ENCODE results near the gene BOLA1.

Gene BOLA1

DNA sequence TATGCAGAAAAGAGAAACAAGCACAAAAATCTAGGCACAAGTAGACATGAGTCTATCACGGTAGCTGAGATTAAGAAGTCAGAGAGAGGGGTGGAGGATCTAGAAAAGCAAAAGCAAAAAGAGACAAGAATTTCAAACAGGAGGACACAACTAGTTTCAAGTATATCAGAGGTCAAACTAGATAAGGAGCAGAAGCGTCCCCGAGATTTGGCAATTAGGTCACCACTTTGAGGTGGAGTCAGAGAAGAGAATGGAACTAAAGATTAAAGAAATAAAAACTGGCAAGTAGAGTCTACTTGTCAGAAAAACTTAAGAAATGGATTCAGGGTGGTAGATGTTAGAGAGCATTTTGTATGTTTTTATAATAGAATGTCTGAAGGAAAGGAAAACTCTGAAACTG, 26.0 kb downstream of the BOLA1 start:
- H3K18ac ChIP-seq (ENCODE audit: low read length): no peak overlapping the region
- H3K9ac ChIP-seq (ENCODE audit: low read depth, low read length, poor library complexity): no peak overlapping the region
- DNase-seq (ENCODE audit: low spot score): no peak
- H3K4me3 ChIP-seq (ENCODE audit: low read length in 2 of 2): no peak overlapping the region
- H3K4me1 ChIP-seq (ENCODE audit: control insufficient read depth in 2 of 2, insufficient read depth in 1 of 2, low read depth in 1 of 2, low read length in 2 of 2): peaks cover 8% of the 10 kb centered on the region in 2 donors
- H2AFZ ChIP-seq (ENCODE audit: low read length): no peak overlapping the region
- H3K23ac ChIP-seq (ENCODE audit: low read depth, low read length, poor library complexity): no peak overlapping the region
- no peak overlapping the region for H4K8ac ChIP-seq (ENCODE audit: low read depth, low read length)
- no peak overlapping the region for H3K4ac ChIP-seq (ENCODE audit: low read length)
- H3K9me3 ChIP-seq (replicated peaks in 1 of 2; ENCODE audit: control insufficient read depth in 2 of 2, insufficient read depth in 1 of 2, low read depth in 1 of 2, low read length in 2 of 2): no peaks in the 10 kb centered on the region
- no peaks in the 10 kb centered on the region for H3K27me3 ChIP-seq (ENCODE audit: control insufficient read depth in 3 of 3, insufficient read depth in 3 of 3, low read depth in 1 of 3, low read length in 3 of 3)
- no peak overlapping the region for H2BK12ac ChIP-seq (ENCODE audit: low read length)
- no peak overlapping the region for H4K91ac ChIP-seq (ENCODE audit: low read depth, low read length, poor library complexity)
- peaks cover 5% of the 10 kb centered on the region for H3K79me1 ChIP-seq (ENCODE audit: low read depth, low read length)
- no peak overlapping the region for H2BK15ac ChIP-seq (ENCODE audit: low read length)
- H3K36me3 ChIP-seq (replicated peaks in 1 of 2; ENCODE audit: control insufficient read depth in 2 of 2, insufficient read depth in 2 of 2, low read length in 2 of 2): peaks cover 27 to 53% of the 10 kb centered on the region in 2 donors
- H2AK5ac ChIP-seq (ENCODE audit: low read depth, low read length): no peak overlapping the region
- no peak overlapping the region for H3K4me2 ChIP-seq (ENCODE audit: insufficient read depth, low read length, poor library complexity, severe bottlenecking)
- no peak overlapping the region for H2BK120ac ChIP-seq (ENCODE audit: low read depth, low read length)
- H3K27ac ChIP-seq (replicated peaks; ENCODE audit: low read length): no peak overlapping the region
- no CpG with 5 or more reads among the region's 3 CpGs for WGBS, 2 donors (ENCODE audit: extremely low coverage in 2 of 2, insufficient read length in 2 of 2, insufficient replicate concordance in 1 of 2)
- no peak overlapping the region for H2BK5ac ChIP-seq (ENCODE audit: low read length)
- H3K14ac ChIP-seq (ENCODE audit: low read length): no peak overlapping the region

DNA sequence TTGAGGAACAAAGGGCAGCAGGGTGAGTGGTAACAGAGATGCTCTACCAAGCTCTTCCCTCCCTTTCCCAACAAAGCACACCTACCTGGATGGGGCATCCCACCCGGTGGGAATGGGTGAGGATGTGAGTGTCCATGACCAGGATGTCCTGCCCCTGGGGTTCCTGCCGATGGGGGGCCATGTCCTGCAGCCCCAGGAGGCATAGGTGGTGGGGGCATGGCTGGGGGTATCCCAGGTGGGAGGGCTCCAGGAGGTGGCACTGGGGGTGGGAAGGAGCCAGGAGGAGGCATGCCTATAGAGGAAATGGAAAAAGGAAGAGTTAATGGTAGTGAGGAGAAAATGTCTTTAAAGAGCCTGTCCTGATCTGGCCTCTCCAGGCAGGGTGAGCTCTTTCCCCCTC, 26.4 kb downstream of the BOLA1 start:
- Histone ChIP-seq H3K23ac (ENCODE audit: low read depth, low read length, poor library complexity) (no peak overlapping the region), H3K4me3 (ENCODE audit: low read length in 2 of 2) (peak overlapping the region in 1 of 2 donors; percentile 88), H2BK120ac (ENCODE audit: low read depth, low read length) (no peak overlapping the region), H3K4me1 (ENCODE audit: control insufficient read depth in 2 of 2, insufficient read depth in 1 of 2, low read depth in 1 of 2, low read length in 2 of 2) (peaks cover 8% of the 10 kb centered on the region in 2 donors), H3K27me3 (ENCODE audit: control insufficient read depth in 3 of 3, insufficient read depth in 3 of 3, low read depth in 1 of 3, low read length in 3 of 3) (no peaks in the 10 kb centered on the region), H3K79me1 (ENCODE audit: low read depth, low read length) (peaks cover 5% of the 10 kb centered on the region), H3K14ac (ENCODE audit: low read length) (no peak overlapping the region), H3K9me3 (replicated peaks in 1 of 2; ENCODE audit: control insufficient read depth in 2 of 2, insufficient read depth in 1 of 2, low read depth in 1 of 2, low read length in 2 of 2) (no peaks in the 10 kb centered on the region), H2BK15ac (ENCODE audit: low read length) (no peak overlapping the region), H3K4me2 (ENCODE audit: insufficient read depth, low read length, poor library complexity, severe bottlenecking) (no peak overlapping the region), H2AFZ (ENCODE audit: low read length) (no peak overlapping the region), H3K9ac (ENCODE audit: low read depth, low read length, poor library complexity) (no peak overlapping the region), H2BK5ac (ENCODE audit: low read length) (no peak overlapping the region), H3K27ac (replicated peaks; ENCODE audit: low read length) (no peak overlapping the region), H2BK12ac (ENCODE audit: low read length) (no peak overlapping the region), H3K36me3 (replicated peaks in 1 of 2; ENCODE audit: control insufficient read depth in 2 of 2, insufficient read depth in 2 of 2, low read length in 2 of 2) (peaks cover 27 to 53% of the 10 kb centered on the region in 2 donors), H3K4ac (ENCODE audit: low read length) (no peak overlapping the region), H4K8ac (ENCODE audit: low read depth, low read length) (no peak overlapping the region), H4K91ac (ENCODE audit: low read depth, low read length, poor library complexity) (no peak overlapping the region), H2AK5ac (ENCODE audit: low read depth, low read length) (no peak overlapping the region), H3K18ac (ENCODE audit: low read length) (no peak overlapping the region)
- WGBS, 2 donors (ENCODE audit: extremely low coverage in 2 of 2, insufficient read length in 2 of 2, insufficient replicate concordance in 1 of 2): no CpG with 5 or more reads among the region's 2 CpGs
- no peak for DNase-seq (ENCODE audit: low spot score)

DNA sequence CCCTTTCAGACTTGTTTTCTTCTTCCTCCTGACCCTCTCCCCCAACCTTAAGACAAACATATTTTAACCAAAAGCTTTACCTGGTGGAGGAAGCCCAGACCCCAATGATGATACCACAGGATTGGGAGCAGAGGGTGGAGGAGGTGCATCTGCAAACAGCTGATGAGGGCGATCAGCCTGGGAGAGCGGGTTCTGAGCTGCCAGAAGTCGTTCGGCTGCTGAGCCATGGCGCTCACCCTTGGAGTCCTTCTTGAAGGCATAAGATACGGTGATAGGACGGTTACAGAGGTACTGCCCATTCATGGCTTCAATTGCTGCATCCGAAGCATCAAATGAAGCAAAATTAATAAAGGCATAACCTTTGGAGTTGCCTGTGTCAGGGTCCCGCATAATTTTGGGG, 26.9 kb downstream of the BOLA1 start:
- Histone ChIP-seq H3K79me1 (ENCODE audit: low read depth, low read length) (peaks cover 5% of the 10 kb centered on the region), H3K27ac (replicated peaks; ENCODE audit: low read length) (no peak overlapping the region), H2BK5ac (ENCODE audit: low read length) (no peak overlapping the region), H3K4me3 (ENCODE audit: low read length in 2 of 2) (peak overlapping the region in 1 of 2 donors; percentile 88), H3K9me3 (replicated peaks in 1 of 2; ENCODE audit: control insufficient read depth in 2 of 2, insufficient read depth in 1 of 2, low read depth in 1 of 2, low read length in 2 of 2) (no peaks in the 10 kb centered on the region), H4K91ac (ENCODE audit: low read depth, low read length, poor library complexity) (no peak overlapping the region), H3K4me1 (ENCODE audit: control insufficient read depth in 2 of 2, insufficient read depth in 1 of 2, low read depth in 1 of 2, low read length in 2 of 2) (peaks cover 8% of the 10 kb centered on the region in 2 donors), H3K9ac (ENCODE audit: low read depth, low read length, poor library complexity) (no peak overlapping the region), H3K4me2 (ENCODE audit: insufficient read depth, low read length, poor library complexity, severe bottlenecking) (no peak overlapping the region), H3K4ac (ENCODE audit: low read length) (no peak overlapping the region), H3K23ac (ENCODE audit: low read depth, low read length, poor library complexity) (no peak overlapping the region), H2AFZ (ENCODE audit: low read length) (no peak overlapping the region), H2AK5ac (ENCODE audit: low read depth, low read length) (no peak overlapping the region), H2BK12ac (ENCODE audit: low read length) (no peak overlapping the region), H2BK120ac (ENCODE audit: low read depth, low read length) (no peak overlapping the region), H4K8ac (ENCODE audit: low read depth, low read length) (no peak overlapping the region), H2BK15ac (ENCODE audit: low read length) (no peak overlapping the region), H3K18ac (ENCODE audit: low read length) (no peak overlapping the region), H3K14ac (ENCODE audit: low read length) (no peak overlapping the region), H3K27me3 (ENCODE audit: control insufficient read depth in 3 of 3, insufficient read depth in 3 of 3, low read depth in 1 of 3, low read length in 3 of 3) (no peaks in the 10 kb centered on the region), H3K36me3 (replicated peaks in 1 of 2; ENCODE audit: control insufficient read depth in 2 of 2, insufficient read depth in 2 of 2, low read length in 2 of 2) (peaks cover 27 to 53% of the 10 kb centered on the region in 2 donors)
- no peak for DNase-seq (ENCODE audit: low spot score)
- no CpG with 5 or more reads among the region's 9 CpGs for WGBS, 2 donors (ENCODE audit: extremely low coverage in 2 of 2, insufficient read length in 2 of 2, insufficient replicate concordance in 1 of 2)

DNA sequence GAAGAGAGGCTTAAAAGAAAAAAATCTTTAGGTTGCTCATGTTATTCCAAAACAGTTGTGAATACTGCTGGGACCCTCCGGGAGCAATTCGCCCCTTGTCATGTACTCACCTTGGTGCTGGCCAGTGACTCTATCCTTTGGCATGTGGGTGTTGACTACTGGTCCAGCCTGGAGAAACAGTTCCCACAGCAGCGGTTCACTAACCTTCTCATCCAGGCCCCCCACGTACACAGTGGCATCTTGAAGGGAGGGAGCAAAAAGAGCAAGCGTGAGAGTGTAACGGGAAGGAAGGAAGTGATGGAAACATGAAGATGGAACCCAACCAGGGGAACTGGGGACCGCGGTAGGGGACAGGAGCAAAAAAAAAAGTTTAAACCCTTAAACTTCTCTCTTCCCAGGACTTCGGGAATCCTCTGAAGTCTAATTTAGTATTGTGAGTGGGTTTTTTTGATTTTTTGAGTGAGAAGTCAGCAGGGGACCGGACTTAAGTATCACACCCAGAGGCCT, 27.7 kb downstream of the BOLA1 start:
- Histone ChIP-seq H4K91ac (ENCODE audit: low read depth, low read length, poor library complexity) (no peak overlapping the region), H2AK5ac (ENCODE audit: low read depth, low read length) (no peak overlapping the region), H3K23ac (ENCODE audit: low read depth, low read length, poor library complexity) (no peak overlapping the region), H3K79me1 (ENCODE audit: low read depth, low read length) (peaks cover 5% of the 10 kb centered on the region), H2BK15ac (ENCODE audit: low read length) (no peak overlapping the region), H4K8ac (ENCODE audit: low read depth, low read length) (no peak overlapping the region), H3K27me3 (ENCODE audit: control insufficient read depth in 3 of 3, insufficient read depth in 3 of 3, low read depth in 1 of 3, low read length in 3 of 3) (no peaks in the 10 kb centered on the region), H3K18ac (ENCODE audit: low read length) (peak overlapping the region; percentile 66), H3K4me3 (ENCODE audit: low read length in 2 of 2) (peak overlapping the region; percentile 88 to 92), H3K14ac (ENCODE audit: low read length) (no peak overlapping the region), H2BK120ac (ENCODE audit: low read depth, low read length) (no peak overlapping the region), H3K4me1 (ENCODE audit: control insufficient read depth in 2 of 2, insufficient read depth in 1 of 2, low read depth in 1 of 2, low read length in 2 of 2) (peaks cover 8% of the 10 kb centered on the region in 2 donors), H3K36me3 (replicated peaks in 1 of 2; ENCODE audit: control insufficient read depth in 2 of 2, insufficient read depth in 2 of 2, low read length in 2 of 2) (peaks cover 27 to 47% of the 10 kb centered on the region in 2 donors), H2BK5ac (ENCODE audit: low read length) (no peak overlapping the region), H3K4me2 (ENCODE audit: insufficient read depth, low read length, poor library complexity, severe bottlenecking) (peak overlapping the region; percentile 71), H2AFZ (ENCODE audit: low read length) (peak overlapping the region; percentile 88), H3K4ac (ENCODE audit: low read length) (no peak overlapping the region), H2BK12ac (ENCODE audit: low read length) (no peak overlapping the region), H3K9ac (ENCODE audit: low read depth, low read length, poor library complexity) (peak overlapping the region; percentile 94), H3K9me3 (replicated peaks in 1 of 2; ENCODE audit: control insufficient read depth in 2 of 2, insufficient read depth in 1 of 2, low read depth in 1 of 2, low read length in 2 of 2) (no peaks in the 10 kb centered on the region), H3K27ac (replicated peaks; ENCODE audit: low read length) (no peak overlapping the region)
- DNase-seq (ENCODE audit: low spot score): no peak
- WGBS, 2 donors (ENCODE audit: extremely low coverage in 2 of 2, insufficient read length in 2 of 2, insufficient replicate concordance in 1 of 2): no CpG with 5 or more reads among the region's 10 CpGs
